IMR-90 (cell line): ENCODE measurements around the gene ARMC8. TPM values are rescaled to one million over a fixed set of nuclear protein-coding genes. Genes with fewer than 3 reads are reported as not detected.

Source experiments
- ATAC-seq: fragments of 200-7000 bp; cut with Tn5 transposase; 2 replicates; pipeline ENCODE4 v1.9.1; 2020; ENCODE audit warnings: low read depth, mild to moderate bottlenecking, moderate library complexity
- BruUV-seq: library from RNA; stranded (reverse); fragments of 400-500 nt; replicated peaks from 2 replicates; lab custom pipeline; 2021; lab: Mats Ljungman, UMichigan
- CTCF ChIA-PET: fragments of 300-600 bp; formaldehyde crosslinking; extraction: SDS; loops from one replicate; lab custom pipeline; 2021; ENCODE audit warnings: antibody characterized with exemption; lab: Yijun Ruan, JAX
- POLR2A ChIA-PET: fragments of 300-600 bp; sonication (Branson Sonifier 250); formaldehyde crosslinking; loops from one replicate; lab custom pipeline; 2022; ENCODE audit warnings: antibody characterized with exemption; ENCODE audit not compliant: unreplicated experiment; lab: Charles Lee
- DNase-seq: peaks from one replicate; pipeline ENCODE4 v3.0.0; 2013
- H2AFZ ChIP-seq: replicated peaks from 2 replicates; pipeline ENCODE3; 2013; ENCODE audit warnings: low read length, mild to moderate bottlenecking; ENCODE audit not compliant: poor library complexity
- H2AK5ac ChIP-seq: 2 replicates; pipeline ENCODE4 v1.6.1; 2013; ENCODE audit warnings: low read depth, low read length, inconsistent platforms
- H2AK9ac ChIP-seq: replicated peaks from 2 replicates; pipeline ENCODE3; 2013; ENCODE audit warnings: mild to moderate bottlenecking, low read depth, low read length, moderate library complexity; ENCODE audit not compliant: poor library complexity
- H2BK120ac ChIP-seq: 2 replicates; pipeline ENCODE4 v1.6.1; 2013; ENCODE audit warnings: low read depth, low read length, inconsistent platforms
- H2BK15ac ChIP-seq: 3 replicates; pipeline ENCODE4 v1.6.1; 2013; ENCODE audit warnings: low read depth, low read length, inconsistent platforms
- H2BK20ac ChIP-seq: 2 replicates; pipeline ENCODE4 v1.6.1; 2013; ENCODE audit warnings: low read depth, mild to moderate bottlenecking, inconsistent platforms, low read length, moderate library complexity
- H2BK5ac ChIP-seq: 2 replicates; pipeline ENCODE4 v1.6.1; 2013; ENCODE audit warnings: mild to moderate bottlenecking, low read depth, low read length, inconsistent platforms; ENCODE audit not compliant: poor library complexity, severe bottlenecking
- H3K14ac ChIP-seq: replicated peaks from 2 replicates; pipeline ENCODE4 v1.6.1; 2013; ENCODE audit warnings: low read depth, low read length, inconsistent platforms
- H3K18ac ChIP-seq: 2 replicates; pipeline ENCODE4 v1.6.1; 2013; ENCODE audit warnings: low read depth, low read length, control low read depth
- H3K23ac ChIP-seq: 2 replicates; pipeline ENCODE4 v1.6.1; 2013; ENCODE audit warnings: low read depth, low read length, inconsistent platforms
- H3K27ac ChIP-seq: 2 replicates; pipeline ENCODE4 v1.5.1; 2013; ENCODE audit warnings: mild to moderate bottlenecking, control low read depth, low read length; ENCODE audit not compliant: insufficient read depth
- H3K27me3 ChIP-seq: 2 replicates; pipeline ENCODE4 v1.6.1; 2013; ENCODE audit warnings: low read length; ENCODE audit not compliant: control insufficient read depth, insufficient read depth
- H3K36me3 ChIP-seq: 2 replicates; pipeline ENCODE4 v1.6.1; 2013; ENCODE audit warnings: low read length, mixed read lengths; ENCODE audit not compliant: control insufficient read depth, insufficient read depth
- H3K4ac ChIP-seq: 2 replicates; pipeline ENCODE4 v1.6.1; 2013; ENCODE audit warnings: low read depth, low read length, inconsistent platforms
- H3K4me1 ChIP-seq: 2 replicates; pipeline ENCODE4 v1.6.1; 2013; ENCODE audit warnings: low read length, mixed read lengths; ENCODE audit not compliant: control insufficient read depth, insufficient read depth
- H3K4me2 ChIP-seq: 2 replicates; pipeline ENCODE4 v1.6.1; 2013; ENCODE audit warnings: low read depth, mild to moderate bottlenecking, control low read depth, low read length, moderate library complexity
- H3K4me3 ChIP-seq: 2 replicates; pipeline ENCODE4 v1.5.1; 2013; ENCODE audit warnings: low read depth, mild to moderate bottlenecking, control low read depth, low read length, moderate library complexity; ENCODE audit not compliant: insufficient read depth
- H3K56ac ChIP-seq: 2 replicates; pipeline ENCODE4 v1.6.1; 2013; ENCODE audit warnings: low read length, inconsistent platforms; ENCODE audit not compliant: insufficient read depth; ENCODE audit errors: extremely low read depth
- H3K79me1 ChIP-seq, 2 experiments: 2 replicates each; pipeline ENCODE4 v1.6.1; 2013; ENCODE audit warnings: low read length in 2 of 2, inconsistent platforms in 1 of 2, low read depth in 1 of 2
- H3K9ac ChIP-seq: 2 replicates; pipeline ENCODE4 v1.6.1; 2013; ENCODE audit warnings: low read depth, low read length, control low read depth
- H3K9me1 ChIP-seq: 2 replicates; pipeline ENCODE4 v1.6.1; 2013; ENCODE audit warnings: low read length, inconsistent platforms; ENCODE audit not compliant: insufficient read depth
- H3K9me3 ChIP-seq: 2 replicates; pipeline ENCODE4 v1.6.1; 2013; ENCODE audit warnings: low read length; ENCODE audit not compliant: control insufficient read depth, insufficient read depth
- H4K20me1 ChIP-seq: 2 replicates; pipeline ENCODE4 v1.6.1; 2013; ENCODE audit warnings: low read length, inconsistent platforms; ENCODE audit not compliant: insufficient read depth
- H4K5ac ChIP-seq: 2 replicates; pipeline ENCODE4 v1.6.1; 2013; ENCODE audit warnings: mild to moderate bottlenecking, low read depth, low read length, control low read depth
- H4K8ac ChIP-seq, 2 experiments: 2 replicates each; pipeline ENCODE4 v1.6.1; 2013; ENCODE audit warnings: low read depth in 2 of 2, low read length in 2 of 2, control low read depth in 1 of 2, inconsistent platforms in 1 of 2
- H4K91ac ChIP-seq: 2 replicates; pipeline ENCODE4 v1.6.1; 2013; ENCODE audit warnings: low read depth, low read length, inconsistent platforms; ENCODE audit not compliant: insufficient read depth
- BHLHE40 ChIP-seq: fragments of 150-350 bp; IDR thresholded peaks from 2 replicates; pipeline ENCODE4 v1.6.1; 2016; ENCODE audit warnings: mild to moderate bottlenecking, low read depth, low read length
- CEBPB ChIP-seq: IDR thresholded peaks from 2 replicates; pipeline ENCODE4 v1.6.1; 2012; ENCODE audit warnings: low read depth, low read length, improper control_type of control experiment
- CHD1 ChIP-seq: IDR thresholded peaks from 2 replicates; pipeline ENCODE4 v1.6.1; 2012; ENCODE audit warnings: low read depth, low read length, improper control_type of control experiment
- CTCF ChIP-seq: conservative IDR thresholded peaks from 2 replicates; pipeline ENCODE4 v1.5.1; 2012; ENCODE audit warnings: mild to moderate bottlenecking, low read depth, low read length, improper control_type of control experiment
- ELK1 ChIP-seq: fragments of 150-350 bp; IDR thresholded peaks from 2 replicates; pipeline ENCODE4 v1.6.1; 2016; ENCODE audit warnings: low read depth, mild to moderate bottlenecking, low read length, moderate library complexity, borderline replicate concordance
- FOS ChIP-seq: fragments of 150-350 bp; IDR thresholded peaks from 2 replicates; pipeline ENCODE4 v1.6.1; 2016; ENCODE audit warnings: low read depth, low read length
- MAFK ChIP-seq: IDR thresholded peaks from 2 replicates; pipeline ENCODE4 v1.6.1; 2012; ENCODE audit warnings: low read depth, low read length, improper control_type of control experiment
- MAZ ChIP-seq: IDR thresholded peaks from 2 replicates; pipeline ENCODE4 v1.6.1; 2012; ENCODE audit warnings: low read depth, mild to moderate bottlenecking, low read length, improper control_type of control experiment, moderate library complexity, borderline replicate concordance
- MXI1 ChIP-seq: IDR thresholded peaks from 2 replicates; pipeline ENCODE4 v1.6.1; 2012; ENCODE audit warnings: low read depth, mild to moderate bottlenecking, low read length, moderate library complexity, borderline replicate concordance
- NFE2L2 ChIP-seq: fragments of 150-350 bp; IDR thresholded peaks from 2 replicates; pipeline ENCODE4 v1.6.1; 2016; ENCODE audit warnings: low read depth, mild to moderate bottlenecking, low read length
- POLR2A ChIP-seq: IDR thresholded peaks from 2 replicates; pipeline ENCODE4 v1.6.1; 2012; ENCODE audit warnings: mild to moderate bottlenecking, low read depth, low read length
- RAD21 ChIP-seq: IDR thresholded peaks from 2 replicates; pipeline ENCODE4 v1.6.1; 2012; ENCODE audit warnings: low read length, improper control_type of control experiment
- RCOR1 ChIP-seq: IDR thresholded peaks from 2 replicates; pipeline ENCODE4 v1.6.1; 2012; ENCODE audit warnings: mild to moderate bottlenecking, low read length, improper control_type of control experiment; ENCODE audit not compliant: insufficient replicate concordance
- RFX5 ChIP-seq: IDR thresholded peaks from 2 replicates; pipeline ENCODE4 v1.8.0; 2012; ENCODE audit warnings: low read depth, mild to moderate bottlenecking, low read length, moderate library complexity
- SMC3 ChIP-seq: fragments of 150-350 bp; IDR thresholded peaks from 2 replicates; pipeline ENCODE4 v1.6.1; 2016; ENCODE audit warnings: low read depth, mild to moderate bottlenecking, antibody characterized with exemption, low read length, moderate library complexity
- USF2 ChIP-seq: fragments of 150-350 bp; IDR thresholded peaks from 2 replicates; pipeline ENCODE4 v1.6.1; 2017; ENCODE audit warnings: mild to moderate bottlenecking, antibody characterized with exemption, low read length, low read depth
- WGBS, 2 experiments: methylation state at CpG; one replicate each; pipeline versions ENCODE4 v1.1.5 to v1.1.7; 2013; ENCODE audit warnings: missing lambda C conversion rate in 2 of 2; ENCODE audit not compliant: insufficient read length in 1 of 2; ENCODE audit errors: extremely low coverage in 2 of 2; 5-methylcytosine and 5-hydroxymethylcytosine counted together
- dilution Hi-C: fragments of 300-500 bp; cut with HindIII; formaldehyde crosslinking; loops from one replicate; pipeline ENCODE4 v1.14.3; 2018; ENCODE audit warnings: low sequenced_read_pairs; ENCODE audit not compliant: unreplicated experiment
- in situ Hi-C: fragments of 300-500 bp; cut with MboI; formaldehyde crosslinking; loops from 3 replicates; pipeline ENCODE4 v1.14.3; 2019; ENCODE audit warnings: low sequenced_read_pairs, inconsistent platforms, mixed read lengths
- intact Hi-C: fragments of 100-400 bp; cut with micrococcal nuclease; formaldehyde crosslinking; loops from 2 replicates; pipeline ENCODE4 v1.10.0; 2022
- polyA plus RNA-seq, 3 experiments: library from polyadenylated mRNA; depleted of rRNA; stranded (reverse); fragments of >200 nt; gene quantifications; 2 replicates each; pipeline ENCODE4 v1.2.3, GENCODE V29; 2012; ENCODE audit warnings: low replicate concordance in 1 of 3
- total RNA-seq: library from RNA; depleted of rRNA; stranded (reverse); fragments of >200 nt; gene quantifications from 2 replicates; pipeline ENCODE4 v1.2.3, GENCODE V29; 2012

The ARMC8 gene
- total and polyA plus RNA-seq, 2 of the 4 experiments (the other 2 are of a cell fraction) = 39.1 to 75.1 TPM

GRCh38 chr3:138260611-138261010, 73.5 kb downstream of the ARMC8 start:
- Histone ChIP-seq H3K9me1 (peaks cover 3% of the 10 kb centered on the region; the same call in 1 of the 2 replicates), H3K4me1 (no peaks in the 10 kb centered on the region), H2AK9ac (no peak overlapping the region), H3K4me3 (no peak overlapping the region), H3K4me2 (no peak overlapping the region), H3K23ac (no peak overlapping the region), H2BK120ac (no peak overlapping the region), H2AK5ac (no peak overlapping the region), H2BK15ac (no peak overlapping the region), H3K36me3 (peaks cover 7% of the 10 kb centered on the region), H3K56ac (no peak overlapping the region), H3K79me1 (no peaks in the 10 kb centered on the region), H2BK5ac (no peak overlapping the region), H3K14ac (no peak overlapping the region), H3K9ac (no peak overlapping the region), H3K27me3 (no peaks in the 10 kb centered on the region), H4K91ac (no peak overlapping the region), H3K18ac (no peak overlapping the region), H4K5ac (no peak overlapping the region), H4K20me1 (no peaks in the 10 kb centered on the region), H2BK20ac (no peak overlapping the region), H4K8ac (no peak overlapping the region), H3K9me3 (no peaks in the 10 kb centered on the region), H2AFZ (no peak overlapping the region), H3K27ac (no peak overlapping the region), H3K4ac (no peak overlapping the region)
- WGBS, 2 experiments = 83% methylated on average over 1 of the region's 1 CpG; no CpG with 5 or more reads in 1 of the 2 experiments
- ATAC-seq = no peak
- POLR2A ChIA-PET = no interaction called here
- intact Hi-C loops = no loop called here
- no peak for DNase-seq
- no TSS peak for BruUV-seq
- TF ChIP-seq CEBPB (no peak), NFE2L2 (no peak), FOS (no peak), USF2 (no peak), POLR2A (no peak), MXI1 (no peak), ELK1 (no peak), CHD1 (no peak), MAFK (no peak), BHLHE40 (no peak), CTCF (no peak), RCOR1 (no peak), RFX5 (no peak), MAZ (no peak), RAD21 (no peak), SMC3 (no peak)
- in situ Hi-C loops = no loop called here
- CTCF ChIA-PET = no interaction called here
- dilution Hi-C loops = no loop called here
